ENCODE results near the gene CTBP1. TPM values are rescaled to one million over a fixed set of nuclear protein-coding genes. Genes with fewer than 3 reads are reported as not detected.

The CTBP1 gene
- total and polyA plus RNA-seq, 2 of the 8 experiments (the other 6 are each of a cell fraction or from before 2014, with no cell fraction given), result 128 to 185 TPM

GRCh38 chr4:1200425-1201035 is 48.4 kb downstream of the CTBP1 start (continued):
- TF ChIP-seq SIRT6 (IDR thresholded peaks at IDR 0.05; ENCODE audit: low read length), result no peak
- no peak for TF ChIP-seq CREB1 (IDR thresholded peaks at IDR 0.05)
- no peak for TF ChIP-seq RFX5 (IDR thresholded peaks at IDR 0.05; ENCODE audit: borderline replicate concordance, low read depth, low read length)
- TF ChIP-seq EZH2 (IDR thresholded peaks at IDR 0.05; ENCODE audit: low read depth, low read length, severe bottlenecking), result no peak
- TF ChIP-seq BRCA1 (IDR thresholded peaks at IDR 0.05; ENCODE audit: low read depth, low read length), result no peak
- no peak for TF ChIP-seq MAX (IDR thresholded peaks at IDR 0.05)
- TF ChIP-seq NRF1 (IDR thresholded peaks at IDR 0.05; ENCODE audit: low read depth, low read length), result no peak
- TF ChIP-seq KDM1A (IDR thresholded peaks at IDR 0.05; ENCODE audit: borderline replicate concordance, low read length), result no peak
- no peak for TF ChIP-seq ATF2 (IDR thresholded peaks at IDR 0.05; ENCODE audit: low read length)
- TF ChIP-seq GABPA (IDR thresholded peaks at IDR 0.05; ENCODE audit: borderline replicate concordance, insufficient read depth, low read length), result no peak
